Endothelial cell (in vitro differentiated cells): ENCODE data around the gene CUL1. TPM values are rescaled to one million over a fixed set of nuclear protein-coding genes. Genes with fewer than 3 reads are reported as not detected.

ENCODE experiments used
- DNase-seq: peaks from one replicate; pipeline ENCODE4 v3.0.0; 2021; ENCODE audit warnings: low spot score
- H3K27ac Mint-ChIP-seq: one replicate; pipeline ENCODE4 v1.8.0; 2021; ENCODE audit warnings: mixed read lengths, inconsistent platforms; ENCODE audit not compliant: unreplicated experiment
- H3K27me3 Mint-ChIP-seq: one replicate; pipeline ENCODE4 v1.8.0; 2021; ENCODE audit warnings: mild to moderate bottlenecking, moderate library complexity, mixed read lengths, inconsistent platforms; ENCODE audit not compliant: unreplicated experiment
- H3K36me3 Mint-ChIP-seq: one replicate; pipeline ENCODE4 v1.8.0; 2021; ENCODE audit warnings: mild to moderate bottlenecking, low read depth, mixed read lengths, inconsistent platforms; ENCODE audit not compliant: unreplicated experiment
- H3K4me1 Mint-ChIP-seq: one replicate; pipeline ENCODE4 v1.8.0; 2021; ENCODE audit warnings: mild to moderate bottlenecking, mixed read lengths, inconsistent platforms; ENCODE audit not compliant: unreplicated experiment
- H3K4me3 Mint-ChIP-seq: one replicate; pipeline ENCODE4 v1.8.0; 2021; ENCODE audit warnings: mild to moderate bottlenecking, mixed read lengths, inconsistent platforms; ENCODE audit not compliant: unreplicated experiment
- H3K9me3 Mint-ChIP-seq: one replicate; pipeline ENCODE4 v1.8.0; 2021; ENCODE audit warnings: mixed read lengths, inconsistent platforms; ENCODE audit not compliant: unreplicated experiment
- CTCF ChIP-seq: fragments of 200-600 bp; sonication (generic); IDR thresholded peaks from one replicate; pipeline ENCODE4 v1.5.0; 2021; ENCODE audit warnings: antibody characterized with exemption; ENCODE audit not compliant: unreplicated experiment
- total RNA-seq: library from RNA; stranded (reverse); fragmentation: NEBNext Ultra II Directional; extraction: Animal tissue kit (Norgen Biotek cat#: 25700); gene quantifications from one replicate; pipeline ENCODE4 v1.2.1, GENCODE V29; 2021; ENCODE audit not compliant: unreplicated experiment

Gene CUL1
- total RNA-seq, 1 donor from 2014 or later: 54.5 TPM

DNA sequence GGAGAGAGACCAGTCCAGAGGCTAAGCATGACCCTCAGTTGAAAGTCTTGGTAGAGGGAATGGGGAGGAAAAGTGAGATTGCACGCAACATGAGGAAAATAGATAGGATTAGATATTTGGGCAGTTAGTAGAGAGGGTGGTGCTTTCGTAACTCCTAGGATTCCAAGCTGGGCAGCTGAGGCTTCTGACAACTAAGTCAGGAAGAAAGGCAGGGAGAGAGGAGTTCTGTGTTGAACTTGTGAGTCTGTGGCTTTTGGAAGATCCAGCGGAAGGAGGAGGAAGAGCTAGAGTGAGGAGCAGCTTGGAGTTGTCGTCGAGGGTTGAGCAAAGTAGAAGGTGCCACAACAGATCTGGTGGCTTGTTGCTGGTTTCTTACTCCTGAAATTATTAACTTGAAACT is 21.8 kb downstream of the CUL1 start:
- Mint-ChIP-seq H3K4me3 (no peak overlapping the region), H3K27me3 (peaks cover 2% of the 10 kb centered on the region), H3K4me1 (peaks cover 21% of the 10 kb centered on the region), H3K9me3 (no peaks in the 10 kb centered on the region), H3K27ac (peak overlapping the region; percentile 11), H3K36me3 (peaks cover 6% of the 10 kb centered on the region)
- no peak for TF ChIP-seq CTCF
- DNase-seq: no peak

GRCh38 chr7:148721390-148721789 is 22.7 kb downstream of the CUL1 start:
- no peak overlapping the region for H3K27ac Mint-ChIP-seq
- no peak overlapping the region for H3K4me3 Mint-ChIP-seq
- no peaks in the 10 kb centered on the region for H3K9me3 Mint-ChIP-seq
- H3K4me1 Mint-ChIP-seq: peaks cover 21% of the 10 kb centered on the region
- DNase-seq: no peak
- peaks cover 3% of the 10 kb centered on the region for H3K27me3 Mint-ChIP-seq
- TF ChIP-seq CTCF: no peak
- H3K36me3 Mint-ChIP-seq: peaks cover 5% of the 10 kb centered on the region

GRCh38 chr7:148722340-148723165 is 23.9 kb downstream of the CUL1 start:
- H3K4me3 Mint-ChIP-seq: no peak overlapping the region
- H3K4me1 Mint-ChIP-seq: peaks cover 21% of the 10 kb centered on the region
- H3K27ac Mint-ChIP-seq: no peak overlapping the region
- no peaks in the 10 kb centered on the region for H3K9me3 Mint-ChIP-seq
- H3K27me3 Mint-ChIP-seq: peaks cover 3% of the 10 kb centered on the region
- peaks cover 5% of the 10 kb centered on the region for H3K36me3 Mint-ChIP-seq
- no peak for DNase-seq
- no peak for TF ChIP-seq CTCF

- H3K4me3 Mint-ChIP-seq: no peak overlapping the region
Measured at GRCh38 chr7:148723166-148723559, 24.5 kb downstream of the CUL1 start.

More at GRCh38 chr7:148723166-148723559, 24.5 kb downstream of the CUL1 start:
- H3K9me3 Mint-ChIP-seq: no peaks in the 10 kb centered on the region
- peaks cover 3% of the 10 kb centered on the region for H3K27me3 Mint-ChIP-seq
- H3K27ac Mint-ChIP-seq: no peak overlapping the region
- H3K36me3 Mint-ChIP-seq: peaks cover 5% of the 10 kb centered on the region
- H3K4me1 Mint-ChIP-seq: peaks cover 21% of the 10 kb centered on the region
- no peak for DNase-seq
- TF ChIP-seq CTCF: no peak
